ENCODE data around the gene FBXO42. TPM values are rescaled to one million over a fixed set of nuclear protein-coding genes. Genes with fewer than 3 reads are reported as not detected.

The FBXO42 gene
- total and polyA plus RNA-seq, 8 donors = 4.3 to 35.4 (median 13.9) TPM

DNA sequence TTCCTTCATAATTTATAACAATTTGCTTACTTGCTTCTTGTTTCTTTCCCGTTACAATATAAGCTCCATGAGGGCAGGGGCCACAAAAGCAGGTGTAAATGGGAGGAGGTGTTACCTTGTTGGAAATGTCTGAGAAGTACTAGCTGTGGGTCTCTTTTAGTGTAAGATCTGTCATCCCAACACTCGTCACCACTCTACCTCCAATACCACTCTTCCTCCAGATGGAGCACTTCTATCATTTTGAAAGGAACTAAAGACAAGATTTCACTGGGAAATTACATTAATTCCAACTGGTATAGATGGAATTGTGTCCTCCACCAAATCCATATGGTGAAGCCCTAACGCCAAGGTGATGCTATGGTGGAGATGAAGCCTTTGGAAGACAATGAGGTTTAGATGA lies 62.3 kb downstream of the FBXO42 start:
- Histone ChIP-seq H3K9me3 (no peaks in the 10 kb centered on the region), H3K27ac (no peak overlapping the region), H3K36me3 (peaks cover 25 to 82% (median 81%) of the 10 kb centered on the region in 4 donors), H3K27me3 (no peaks in the 10 kb centered on the region), H3K4me1 (peaks cover 0 to 14% (median 5%) of the 10 kb centered on the region in 4 donors), H3K4me3 (no peak overlapping the region)
- WGBS, 5 donors = 84 to 97% (median 93%) methylated on average over 3 of the region's 3 CpGs
- DNase-seq = no peak
- intact Hi-C loops (cut with DNase I; ENCODE audit: low total_unique reads) = no loop called here
- TF ChIP-seq POLR2AphosphoS5 (IDR thresholded peaks at IDR 0.05) (no peak), EP300 (IDR thresholded peaks at IDR 0.05) (no peak), POLR2A (IDR thresholded peaks at IDR 0.05) (no peak)
- TF ChIP-seq, protein P1, sequence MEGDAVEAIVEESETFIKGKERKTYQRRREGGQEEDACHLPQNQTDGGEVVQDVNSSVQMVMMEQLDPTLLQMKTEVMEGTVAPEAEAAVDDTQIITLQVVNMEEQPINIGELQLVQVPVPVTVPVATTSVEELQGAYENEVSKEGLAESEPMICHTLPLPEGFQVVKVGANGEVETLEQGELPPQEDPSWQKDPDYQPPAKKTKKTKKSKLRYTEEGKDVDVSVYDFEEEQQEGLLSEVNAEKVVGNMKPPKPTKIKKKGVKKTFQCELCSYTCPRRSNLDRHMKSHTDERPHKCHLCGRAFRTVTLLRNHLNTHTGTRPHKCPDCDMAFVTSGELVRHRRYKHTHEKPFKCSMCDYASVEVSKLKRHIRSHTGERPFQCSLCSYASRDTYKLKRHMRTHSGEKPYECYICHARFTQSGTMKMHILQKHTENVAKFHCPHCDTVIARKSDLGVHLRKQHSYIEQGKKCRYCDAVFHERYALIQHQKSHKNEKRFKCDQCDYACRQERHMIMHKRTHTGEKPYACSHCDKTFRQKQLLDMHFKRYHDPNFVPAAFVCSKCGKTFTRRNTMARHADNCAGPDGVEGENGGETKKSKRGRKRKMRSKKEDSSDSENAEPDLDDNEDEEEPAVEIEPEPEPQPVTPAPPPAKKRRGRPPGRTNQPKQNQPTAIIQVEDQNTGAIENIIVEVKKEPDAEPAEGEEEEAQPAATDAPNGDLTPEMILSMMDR (IDR thresholded peaks at IDR 0.05) = no peak

DNA sequence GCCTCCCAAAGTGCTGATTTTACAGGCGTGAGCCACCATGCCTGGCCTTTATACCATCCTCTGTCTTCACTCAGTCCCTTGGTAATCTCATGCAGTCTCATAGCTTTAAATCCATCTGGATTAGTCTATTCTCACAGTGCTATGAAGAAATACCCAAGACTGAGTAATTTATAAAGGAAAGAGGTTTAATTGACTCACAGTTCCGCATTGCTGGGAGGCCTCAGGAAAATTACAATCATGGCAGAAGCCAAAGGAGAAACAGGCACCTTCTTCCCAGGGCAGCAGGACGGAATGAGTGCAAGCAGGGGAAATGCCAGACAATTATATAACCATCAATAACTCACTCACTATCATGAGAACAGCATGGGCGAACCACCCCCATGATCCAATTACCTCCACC lies 66.2 kb downstream of the FBXO42 start:
- Histone ChIP-seq H3K27ac (no peak overlapping the region), H3K4me3 (no peak overlapping the region), H3K36me3 (peaks cover 14 to 61% (median 54%) of the 10 kb centered on the region in 4 donors), H3K27me3 (no peaks in the 10 kb centered on the region), H3K9me3 (no peaks in the 10 kb centered on the region), H3K4me1 (peaks cover 0 to 10% (median 0%) of the 10 kb centered on the region in 4 donors)
- DNase-seq = no peak
- intact Hi-C loops (cut with DNase I; ENCODE audit: low total_unique reads) = no loop called here
- WGBS, 5 donors = 89 to 97% (median 94%) methylated on average over 4 of the region's 4 CpGs
- no peak for TF ChIP-seq EP300 (IDR thresholded peaks at IDR 0.05)
- no peak for TF ChIP-seq POLR2A (IDR thresholded peaks at IDR 0.05)
- TF ChIP-seq, protein P1 (IDR thresholded peaks at IDR 0.05) = no peak
- no peak for TF ChIP-seq POLR2AphosphoS5 (IDR thresholded peaks at IDR 0.05)

DNA sequence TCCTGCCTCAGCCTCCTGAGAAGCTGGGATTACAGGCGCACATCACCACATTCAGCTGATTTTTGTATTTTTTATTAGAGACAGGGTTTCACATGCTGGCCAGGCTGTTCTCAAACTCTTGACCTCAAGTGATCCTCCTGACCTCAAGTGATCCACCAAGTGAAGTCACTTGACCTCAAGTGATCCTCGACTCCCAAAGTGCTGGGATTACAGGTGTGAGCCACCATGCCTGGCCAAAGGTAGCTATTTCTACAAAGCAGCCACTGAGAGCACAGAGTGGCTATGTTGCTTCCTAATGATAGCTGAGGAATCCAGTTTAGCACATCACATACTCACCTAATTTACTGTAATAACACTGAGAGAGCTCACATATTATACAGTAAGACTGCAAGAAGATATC lies 70.5 kb downstream of the FBXO42 start:
- H3K9me3 ChIP-seq = no peaks in the 10 kb centered on the region
- 89 to 100% (median 91%) methylated on average over 2 of the region's 2 CpGs for WGBS, 5 donors
- peaks cover 0 to 5% (median 0%) of the 10 kb centered on the region in 4 donors for H3K4me1 ChIP-seq
- peaks cover 7 to 36% (median 26%) of the 10 kb centered on the region in 4 donors for H3K36me3 ChIP-seq
- no peak for DNase-seq
- H3K27ac ChIP-seq = no peak overlapping the region
- intact Hi-C loops (cut with DNase I; ENCODE audit: low total_unique reads) = no loop called here
- no peak overlapping the region for H3K4me3 ChIP-seq
- no peaks in the 10 kb centered on the region for H3K27me3 ChIP-seq
- TF ChIP-seq EP300 (IDR thresholded peaks at IDR 0.05) = no peak
- TF ChIP-seq, protein P1 (IDR thresholded peaks at IDR 0.05) = no peak
- TF ChIP-seq POLR2AphosphoS5 (IDR thresholded peaks at IDR 0.05) = no peak
- TF ChIP-seq POLR2A (IDR thresholded peaks at IDR 0.05) = no peak

DNA sequence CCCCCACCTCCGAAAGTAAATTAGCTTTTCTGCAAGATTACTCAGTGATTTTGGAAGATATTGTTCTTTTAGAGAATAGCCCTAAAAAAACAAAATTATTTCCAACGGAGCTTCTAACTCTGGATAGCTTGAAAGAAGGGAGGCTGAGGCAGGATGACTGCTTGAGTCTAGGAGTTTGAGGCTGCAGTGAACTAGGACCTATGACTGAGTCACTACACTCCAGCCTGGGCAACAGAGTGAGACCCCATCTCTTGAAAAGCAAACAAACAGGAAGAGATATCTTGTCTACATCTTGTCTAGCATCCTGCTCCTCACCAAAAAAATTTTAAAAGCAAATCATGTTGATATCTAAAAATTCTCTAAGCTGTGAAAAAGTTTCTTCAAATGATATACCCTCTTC lies 73.1 kb downstream of the FBXO42 start:
- Histone ChIP-seq H3K27ac (no peak overlapping the region), H3K27me3 (no peaks in the 10 kb centered on the region), H3K4me1 (peaks cover 0 to 1% (median 0%) of the 10 kb centered on the region in 4 donors), H3K4me3 (no peak overlapping the region), H3K36me3 (peaks cover 3 to 22% (median 7%) of the 10 kb centered on the region in 4 donors), H3K9me3 (no peaks in the 10 kb centered on the region)
- DNase-seq = no peak
- 75 to 87% (median 80%) methylated on average over 2 of the region's 2 CpGs for WGBS, 5 donors
- TF ChIP-seq EP300 (IDR thresholded peaks at IDR 0.05) (no peak), POLR2AphosphoS5 (IDR thresholded peaks at IDR 0.05) (no peak), POLR2A (IDR thresholded peaks at IDR 0.05) (no peak)
- TF ChIP-seq, protein P1 (IDR thresholded peaks at IDR 0.05) = no peak
- intact Hi-C loops (cut with DNase I; ENCODE audit: low total_unique reads) = no loop called here

Data from stomach (tissue), 9 donors.